B cell (primary cell): ENCODE measurements around the gene S100A16. TPM values are rescaled to one million over a fixed set of nuclear protein-coding genes. Genes with fewer than 3 reads are reported as not detected.
"Not testable (repeated sequence)": the region's sequence is repeated elsewhere in the genome, so short reads cannot be mapped to it uniquely, and the experiment has no call there.

Experiments used
- ATAC-seq: fragments of 200-7000 bp; cut with Tn5 transposase; one replicate; pipeline ENCODE4 v1.10.0; 2021; ENCODE audit warnings: low read depth, mild to moderate bottlenecking, moderate number of reproducible peaks, moderate library complexity
- CTCF ChIA-PET: fragments of 350-600 bp; sonication (Branson Sonifier 250); formaldehyde crosslinking; loops from one replicate; lab custom pipeline; 2021; ENCODE audit warnings: antibody characterized with exemption, inconsistent platforms; lab: Charles Lee
- POLR2A ChIA-PET: fragments of 350-600 bp; sonication (Branson Sonifier 250); formaldehyde crosslinking; loops from one replicate; lab custom pipeline; 2021; ENCODE audit warnings: antibody characterized with exemption; lab: Charles Lee
- DNase-seq: peaks from one replicate; pipeline ENCODE4 v3.0.0; 2013
- H2AFZ ChIP-seq: 2 replicates; pipeline ENCODE4 v1.6.1; 2012; ENCODE audit warnings: mild to moderate bottlenecking, low read depth, low read length; ENCODE audit not compliant: insufficient read depth, poor library complexity, severe bottlenecking
- H3K27ac ChIP-seq, 2 donors: 1 replicate in 1 of 2; 2 replicates in 1 of 2; pipeline ENCODE4 v1.5.1; 2012 to 2013; ENCODE audit warnings: low read length in 2 of 2, mild to moderate bottlenecking in 2 of 2, moderate library complexity in 1 of 2
- H3K27me3 ChIP-seq, 4 experiments: fragments of 200-600 bp in 1 of 4; sonication (generic) in 1 of 4; replicated peaks in 1 of 4; 1 replicate in 2 of 4; 2 replicates in 2 of 4; pipeline versions ENCODE4 v1.6.1 to v1.7.0; 2013 to 2016; ENCODE audit warnings: low read length in 3 of 4, mild to moderate bottlenecking in 2 of 4, mixed read lengths in 1 of 4, moderate library complexity in 1 of 4; ENCODE audit not compliant: insufficient read depth in 4 of 4, control insufficient read depth in 3 of 4; ENCODE audit errors: control extremely low read depth in 1 of 4
- H3K36me3 ChIP-seq, 2 experiments: replicated peaks in 1 of 2; 1 replicate in 1 of 2; 2 replicates in 1 of 2; pipeline versions ENCODE4 v1.6.1 to v1.7.1; 2013; ENCODE audit warnings: low read length in 1 of 2; ENCODE audit not compliant: insufficient read depth in 2 of 2, control insufficient read depth in 1 of 2; ENCODE audit errors: control extremely low read depth in 1 of 2, extremely low read depth in 1 of 2
- H3K4me1 ChIP-seq, 2 donors: fragments of 200-600 bp in 1 of 2; sonication (generic) in 1 of 2; 1 replicate in 1 of 2; 2 replicates in 1 of 2; pipeline versions ENCODE4 v1.5.1 to v1.6.1; 2013 to 2017; ENCODE audit warnings: low read length in 2 of 2; ENCODE audit not compliant: control insufficient read depth in 2 of 2, insufficient read depth in 2 of 2
- H3K4me2 ChIP-seq: replicated peaks from 2 replicates; pipeline ENCODE3; 2012; ENCODE audit warnings: mild to moderate bottlenecking, low read depth, low read length; ENCODE audit not compliant: poor library complexity, severe bottlenecking
- H3K4me3 ChIP-seq, 5 experiments: fragments of 200-600 bp in 1 of 5; sonication (generic) in 1 of 5; 1 replicate in 3 of 5; 2 replicates in 2 of 5; pipeline versions ENCODE4 v1.5.1 to v1.7.0; 2011 to 2016; ENCODE audit warnings: low read length in 4 of 5, mild to moderate bottlenecking in 4 of 5, low read depth in 2 of 5, control low read depth in 1 of 5, moderate library complexity in 1 of 5; ENCODE audit not compliant: insufficient read depth in 1 of 5; ENCODE audit errors: control extremely low read depth in 1 of 5, extremely low read depth in 1 of 5
- H3K79me2 ChIP-seq: fragments of 200-600 bp; sonication (generic); one replicate; pipeline ENCODE4 v1.6.0; 2016; ENCODE audit warnings: low read length; ENCODE audit not compliant: control insufficient read depth, insufficient read depth
- H3K9ac ChIP-seq: fragments of 200-600 bp; sonication (generic); 2 replicates; pipeline ENCODE4 v1.6.1; 2017; ENCODE audit warnings: mild to moderate bottlenecking, low read length, moderate library complexity
- H3K9me3 ChIP-seq, 3 donors: one replicate each; pipeline versions ENCODE4 v1.6.1 to v1.7.1; 2013; ENCODE audit warnings: low read length in 2 of 3; ENCODE audit not compliant: control insufficient read depth in 2 of 3, insufficient read depth in 1 of 3; ENCODE audit errors: control extremely low read depth in 1 of 3
- H4K20me1 ChIP-seq: 2 replicates; pipeline ENCODE4 v1.6.0; 2012; ENCODE audit warnings: mild to moderate bottlenecking, low read length; ENCODE audit not compliant: insufficient read depth, control insufficient read depth, poor library complexity, severe bottlenecking
- H3K27ac Mint-ChIP-seq: one replicate; pipeline ENCODE4 v1.8.0; 2021; ENCODE audit warnings: mixed read lengths
- H3K27me3 Mint-ChIP-seq: one replicate; pipeline ENCODE4 v1.8.0; 2021; ENCODE audit warnings: mixed read lengths
- H3K4me1 Mint-ChIP-seq: one replicate; pipeline ENCODE4 v1.8.0; 2021; ENCODE audit warnings: mixed read lengths
- H3K4me3 Mint-ChIP-seq: one replicate; pipeline ENCODE4 v1.8.0; 2021; ENCODE audit warnings: mixed read lengths
- H3K9me3 Mint-ChIP-seq: one replicate; pipeline ENCODE4 v1.8.0; 2022; ENCODE audit warnings: mixed read lengths; ENCODE audit not compliant: insufficient read depth
- CTCF ChIP-seq: fragments of 200-600 bp; IDR thresholded peaks from one replicate; pipeline ENCODE4 v1.8.0; 2022; ENCODE audit warnings: antibody characterized with exemption, mild to moderate bottlenecking
- EZH2 ChIP-seq: IDR thresholded peaks from 2 replicates; pipeline ENCODE4 v1.6.1; 2012; ENCODE audit warnings: borderline replicate concordance, low read depth, mild to moderate bottlenecking, moderate library complexity, low read length; ENCODE audit not compliant: insufficient read depth, poor library complexity, severe bottlenecking
- WGBS: methylation state at CpG from one replicate; pipeline ENCODE4 v1.1.5; 2013; ENCODE audit warnings: missing lambda C conversion rate; ENCODE audit not compliant: insufficient coverage; 5-methylcytosine and 5-hydroxymethylcytosine counted together
- intact Hi-C: fragments of 100-400 bp; cut with micrococcal nuclease; formaldehyde crosslinking; loops from one replicate; pipeline ENCODE4 v1.10.0; 2022
- polyA plus RNA-seq: library from polyadenylated mRNA; depleted of rRNA; stranded (reverse); fragments of >200 nt; gene quantifications from 2 replicates; pipeline ENCODE4 v1.2.3, GENCODE V29; 2012
- total RNA-seq, 2 donors: library from RNA; stranded (reverse); fragments of 120-200 nt in 1 of 2; gene quantifications; 1 replicate in 1 of 2; 2 replicates in 1 of 2; pipeline versions ENCODE4 v1.2.3 to v1.2.4, GENCODE V29; 2013 to 2022

The S100A16 gene
- total and polyA plus RNA-seq, 2 donors (not counting 1 experiment from before 2014, with no cell fraction given), result not detected

GRCh38 chr1:153577138-153577537 lies 35.8 kb downstream of the S100A16 start:
- no peak overlapping the region for H3K27ac Mint-ChIP-seq
- no peak overlapping the region for H3K4me3 Mint-ChIP-seq
- intact Hi-C loops, result no loop called here

GRCh38 chr1:153575497-153575896 lies 37.4 kb downstream of the S100A16 start:
- H3K79me2 ChIP-seq, DNase-seq, H4K20me1 ChIP-seq, H3K4me2 ChIP-seq, H3K27ac Mint-ChIP-seq, ATAC-seq, H3K36me3 ChIP-seq, H3K9me3 Mint-ChIP-seq, H3K27me3 ChIP-seq, intact Hi-C loops, H2AFZ ChIP-seq, H3K9me3 ChIP-seq, H3K4me3 ChIP-seq, H3K9ac ChIP-seq, POLR2A ChIA-PET, H3K4me3 Mint-ChIP-seq, H3K27ac ChIP-seq: not testable (repeated sequence)
- peaks cover 20% of the 10 kb centered on the region for H3K27me3 Mint-ChIP-seq
- peaks cover 15% of the 10 kb centered on the region for H3K4me1 Mint-ChIP-seq
- WGBS, result no CpG with 5 or more reads among the region's 10 CpGs
- peaks cover 4 to 14% of the 10 kb centered on the region in 2 donors for H3K4me1 ChIP-seq
- CTCF ChIA-PET, result interaction anchor here (1.0 kb wide), 1 partner anchor 65 kb away, joined by 4 read pairs; no protein-coding TSS in a partner anchor

More at GRCh38 chr1:153577138-153577537, 35.8 kb downstream of the S100A16 start:
- Mint-ChIP-seq H3K4me1 (peaks cover 13% of the 10 kb centered on the region), H3K27me3 (peaks cover 14% of the 10 kb centered on the region), H3K9me3 (no peaks in the 10 kb centered on the region)
- Histone ChIP-seq H3K4me3 (no peak overlapping the region), H3K27ac (no peak overlapping the region), H3K36me3 (no peaks in the 10 kb centered on the region), H2AFZ (peak overlapping the region; percentile 46), H4K20me1 (no peaks in the 10 kb centered on the region), H3K4me1 (peaks cover 4 to 14% of the 10 kb centered on the region in 2 donors), H3K9ac (no peak overlapping the region), H3K79me2 (no peaks in the 10 kb centered on the region), H3K4me2 (no peak overlapping the region), H3K27me3 (peaks cover 0 to 4% (median 1%) of the 10 kb centered on the region in 4 experiments), H3K9me3 (no peaks in the 10 kb centered on the region)
- ATAC-seq (no peak), DNase-seq (no peak)
- POLR2A ChIA-PET, result interaction anchor here (0.5 kb wide), 1 partner anchor 14 kb away, joined by 4 read pairs; no protein-coding TSS in a partner anchor
- CTCF ChIA-PET, result interaction anchor here (1.0 to 2.6 kb wide), 6 partner anchors 9 to 67 kb away, joined by 3 to 11 read pairs (median 4); partner anchors contain the start of gene CHTOP
- TF ChIP-seq CTCF, result no peak
- TF ChIP-seq EZH2, result no peak
- WGBS, result 0% methylated on average over 1 of the region's 4 CpGs

- CTCF ChIA-PET, H3K27me3 ChIP-seq, POLR2A ChIA-PET, H2AFZ ChIP-seq, H3K9me3 ChIP-seq, ATAC-seq, H3K4me3 Mint-ChIP-seq, H3K27ac Mint-ChIP-seq, H4K20me1 ChIP-seq, H3K9ac ChIP-seq, H3K79me2 ChIP-seq, H3K4me2 ChIP-seq, H3K36me3 ChIP-seq, H3K9me3 Mint-ChIP-seq, intact Hi-C loops, DNase-seq, H3K27ac ChIP-seq, H3K4me3 ChIP-seq: not testable (repeated sequence)
- Mint-ChIP-seq H3K4me1 (peaks cover 15% of the 10 kb centered on the region), H3K27me3 (peaks cover 21% of the 10 kb centered on the region)
- peaks cover 4 to 14% of the 10 kb centered on the region in 2 donors for H3K4me1 ChIP-seq
- 98% methylated on average over 17 of the region's 35 CpGs for WGBS
Observed at GRCh38 chr1:153575081-153575491, 37.9 kb downstream of the S100A16 start.
